NCI-H748 (cell line): Measurements from ENCODE around the gene UNK.

ENCODE experiments used
- DNase-seq: peaks from one replicate; lab custom pipeline; 2025; ENCODE audit not compliant: unreplicated experiment; lab: John Stamatoyannopoulos, UW

UNK gene

DNA sequence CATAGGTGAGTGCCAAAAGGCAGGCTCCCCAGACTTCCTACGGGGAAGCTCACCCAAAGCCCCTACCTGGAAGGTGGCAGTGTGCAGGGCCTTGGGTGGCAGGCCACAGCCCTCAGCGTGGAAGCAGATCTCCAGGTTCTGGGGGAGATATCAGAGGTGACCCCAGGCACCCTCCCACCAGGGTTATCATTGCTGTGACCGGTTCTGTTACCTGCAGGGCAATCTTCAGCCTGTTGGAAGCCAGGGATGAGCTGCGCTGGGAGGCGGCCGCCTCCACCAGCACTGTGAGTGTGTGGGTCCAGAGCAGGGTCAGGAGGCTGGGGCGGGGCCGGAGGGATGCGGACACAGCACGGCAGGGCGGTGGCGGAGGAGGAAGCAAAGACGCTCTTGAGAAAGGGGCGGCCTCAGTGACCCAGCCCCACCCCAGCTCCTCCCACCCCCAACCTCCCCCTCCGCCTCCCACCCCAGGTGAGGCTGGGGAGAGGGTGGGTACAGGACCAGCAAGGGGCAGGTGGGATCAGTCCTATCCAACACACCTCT is 46.5 kb downstream of the UNK start:
- no peak for DNase-seq

DNA sequence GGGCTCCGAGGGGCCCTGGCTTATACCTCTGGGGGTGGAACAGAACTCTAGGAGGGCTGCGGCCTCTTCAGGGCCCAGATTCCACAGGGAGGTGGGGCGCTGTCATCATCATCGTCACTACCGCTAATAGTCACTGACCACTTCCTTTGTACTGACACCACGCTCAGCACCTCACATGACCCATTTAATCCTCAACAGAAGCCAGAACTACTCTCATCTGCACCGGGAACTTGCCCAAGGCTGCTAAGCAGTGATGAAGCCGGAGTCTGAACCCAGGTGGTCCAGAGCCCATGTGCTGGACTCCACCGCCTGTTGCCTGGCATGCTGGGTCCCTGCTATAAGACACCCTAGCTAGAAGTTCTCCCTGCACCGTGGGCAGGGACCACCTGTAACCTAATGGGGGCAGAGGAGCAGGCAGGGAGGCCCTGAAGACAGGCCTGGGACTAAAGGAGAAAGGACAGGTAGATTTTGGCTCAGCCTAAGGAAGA is 47.6 kb downstream of the UNK start:
- DNase-seq: no peak

GRCh38 chr17:75832652-75833400 is 48.2 kb downstream of the UNK start:
- no peak for DNase-seq

- DNase-seq: no peak
Measured at GRCh38 chr17:75834279-75834920, 49.8 kb downstream of the UNK start.

DNA sequence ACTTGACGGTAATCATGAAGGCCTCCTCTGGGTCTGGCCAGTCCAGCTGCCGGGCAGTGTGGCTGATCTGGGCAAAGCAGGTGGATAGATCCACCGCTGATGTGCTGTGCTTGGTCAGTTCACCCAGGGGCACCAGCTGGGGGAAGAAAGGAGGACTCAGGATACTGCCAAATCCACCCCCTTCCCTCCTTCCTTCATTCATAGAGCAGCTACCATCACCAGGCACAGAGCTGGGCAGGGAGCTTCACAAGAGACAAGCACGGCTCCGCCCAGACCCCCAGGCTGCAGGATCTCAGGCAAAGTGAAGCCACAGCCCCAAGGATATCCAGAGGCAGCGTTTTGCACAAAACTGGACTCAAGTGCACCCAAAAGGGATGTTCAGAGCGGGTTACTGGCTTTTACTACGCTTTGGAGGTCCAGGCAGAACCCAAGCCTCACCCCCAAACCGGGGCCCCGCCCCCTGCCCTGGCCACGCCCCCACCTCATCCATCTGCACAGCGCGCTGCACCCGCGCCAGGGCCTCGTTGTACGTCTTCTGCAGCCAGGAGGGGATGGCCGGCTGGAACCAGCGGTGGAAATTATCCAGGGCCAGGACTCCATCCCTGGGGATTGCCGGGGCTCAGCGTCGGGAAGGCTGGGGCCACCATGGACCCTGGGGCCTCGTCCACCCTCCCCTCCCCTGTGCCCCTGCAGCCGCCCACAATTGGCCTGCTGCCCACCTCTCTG is 50.5 kb downstream of the UNK start:
- DNase-seq: no peak

DNA sequence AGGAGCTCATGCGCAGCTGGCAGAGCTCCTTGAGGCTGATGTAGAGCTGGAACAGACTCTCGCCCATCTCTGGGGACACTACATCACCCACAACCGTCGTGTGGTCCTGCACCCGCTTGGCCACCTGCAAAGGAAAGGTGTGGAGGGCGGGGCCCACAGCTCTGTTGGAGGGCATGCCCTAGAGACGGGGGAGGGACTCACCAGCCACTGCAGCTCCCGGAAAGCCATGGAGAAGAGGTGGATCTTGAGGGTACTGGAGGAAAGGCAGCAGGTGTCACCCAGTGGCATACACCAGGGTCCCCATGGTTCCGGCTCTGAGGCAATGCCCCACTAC is 51.0 kb downstream of the UNK start:
- no peak for DNase-seq

DNA sequence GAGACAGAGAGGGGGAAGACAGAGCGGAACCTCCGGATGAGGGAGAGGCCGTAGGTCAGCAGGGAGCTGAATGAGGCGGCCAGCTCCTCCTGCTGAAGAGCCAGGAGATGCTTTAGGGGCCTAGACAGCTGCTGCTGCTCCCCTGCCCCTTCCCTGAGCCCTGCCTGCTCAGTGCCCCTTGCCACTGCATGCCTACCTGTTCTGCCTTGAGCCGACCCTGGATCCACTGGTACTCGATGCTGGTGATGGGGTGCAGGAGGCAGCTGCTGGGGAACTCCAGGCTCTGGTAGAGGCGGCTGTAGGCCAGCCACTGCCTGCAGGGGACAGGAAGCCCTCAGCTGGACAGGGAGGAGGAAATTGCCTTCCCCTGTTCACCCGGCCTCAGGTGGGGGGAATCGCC is 52.0 kb downstream of the UNK start:
- DNase-seq: no peak

DNA sequence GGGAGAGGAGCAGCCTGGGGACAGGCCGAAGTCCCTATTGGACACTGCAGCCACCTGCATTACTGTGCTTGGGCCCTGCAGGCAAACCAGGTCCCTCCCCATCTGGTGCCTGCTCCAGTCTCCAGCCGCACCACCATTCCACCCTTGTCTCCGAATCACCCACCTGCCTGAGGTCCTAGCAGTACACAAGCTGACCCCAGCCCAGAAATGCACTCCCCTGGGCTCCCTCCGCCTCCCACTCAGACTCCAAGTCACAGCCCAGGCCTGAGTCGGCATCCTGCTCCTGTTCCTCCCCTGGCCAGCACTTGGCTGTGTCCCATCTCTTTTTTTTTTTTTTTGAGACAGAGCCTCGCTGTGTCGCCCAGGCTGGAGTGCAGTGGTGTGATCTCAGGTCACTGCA is 53.3 kb downstream of the UNK start:
- DNase-seq: no peak

GRCh38 chr17:75838410-75838809 is 53.8 kb downstream of the UNK start:
- no peak for DNase-seq

GRCh38 chr17:75839942-75840798 is 55.6 kb downstream of the UNK start:
- DNase-seq: no peak

DNA sequence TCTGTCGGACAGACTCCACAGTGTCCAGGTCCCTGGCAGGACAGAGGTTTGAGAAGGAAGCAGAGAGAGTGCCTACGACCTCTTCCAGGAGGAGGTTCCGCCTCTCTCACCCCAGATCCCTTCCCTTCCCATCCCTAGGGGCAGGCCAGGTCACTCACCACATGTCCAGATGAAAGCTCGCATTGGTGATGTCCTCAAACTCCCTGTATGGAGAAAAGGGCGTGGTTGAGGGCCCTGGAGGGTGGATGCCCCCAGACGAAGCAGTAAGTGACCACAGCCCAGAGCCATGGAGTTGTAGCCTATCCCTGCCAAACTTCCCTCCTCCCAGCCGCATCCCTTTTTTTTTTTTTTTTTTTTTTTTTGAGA is 56.2 kb downstream of the UNK start:
- no peak for DNase-seq

DNA sequence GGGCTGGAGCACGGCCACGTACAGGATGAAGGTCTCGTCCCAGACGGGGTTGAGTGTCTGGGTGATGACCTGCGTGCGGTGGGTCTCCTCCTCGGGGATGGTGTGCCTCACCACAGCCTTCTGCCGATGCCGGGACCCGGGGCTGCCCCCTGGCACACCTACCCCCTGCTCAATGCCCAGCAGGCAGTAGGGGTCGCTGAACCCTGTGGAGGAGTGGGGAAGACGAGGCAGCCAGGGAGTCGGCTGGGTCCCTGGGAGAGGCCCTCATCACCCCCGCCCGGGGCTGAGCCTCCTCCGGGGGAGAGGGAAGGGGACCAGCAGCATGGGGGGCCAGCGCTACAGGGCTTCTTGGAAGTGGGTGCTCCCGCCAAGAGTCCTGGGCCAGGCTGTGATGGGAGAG is 57.8 kb downstream of the UNK start:
- DNase-seq: no peak

DNA sequence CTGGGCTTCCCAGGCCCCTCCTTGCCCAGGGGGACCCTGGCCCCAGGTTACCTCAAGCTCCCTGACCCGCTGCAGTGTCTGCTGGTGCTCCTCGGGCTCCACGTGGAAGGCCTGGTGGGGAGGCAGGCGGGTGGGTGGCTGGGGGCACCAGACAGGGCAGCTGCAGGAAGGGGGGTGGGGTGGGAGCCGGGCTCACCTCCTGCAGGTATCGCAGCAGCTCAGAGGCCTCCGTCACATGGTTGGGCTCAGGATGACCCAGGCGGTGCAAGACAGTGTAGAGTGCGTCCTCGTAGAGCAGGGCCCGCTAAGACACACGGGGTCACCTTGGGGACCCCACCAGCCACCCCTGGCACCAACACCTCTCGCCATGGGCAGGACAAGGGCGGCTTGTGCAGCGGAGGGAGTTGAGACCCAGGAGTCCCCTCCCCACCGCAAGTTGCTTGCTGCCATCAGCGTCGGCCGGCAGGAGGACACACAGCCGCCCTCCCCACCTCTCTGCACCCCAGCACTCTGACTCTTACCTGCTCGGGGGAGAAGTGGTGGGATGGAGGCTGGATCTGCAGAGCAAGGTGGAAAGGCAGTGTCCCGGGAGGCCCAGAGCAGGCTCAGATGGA is 58.5 kb downstream of the UNK start:
- DNase-seq: no peak

- DNase-seq: no peak
Measured at GRCh38 chr17:75843577-75844529, 59.2 kb downstream of the UNK start, which contains the start of gene UNC13D. Gene UNC13D, minus strand, starts transcription at chr17:75844404. Its CDS starts 67 bp downstream, at chr17:75844337.

DNA sequence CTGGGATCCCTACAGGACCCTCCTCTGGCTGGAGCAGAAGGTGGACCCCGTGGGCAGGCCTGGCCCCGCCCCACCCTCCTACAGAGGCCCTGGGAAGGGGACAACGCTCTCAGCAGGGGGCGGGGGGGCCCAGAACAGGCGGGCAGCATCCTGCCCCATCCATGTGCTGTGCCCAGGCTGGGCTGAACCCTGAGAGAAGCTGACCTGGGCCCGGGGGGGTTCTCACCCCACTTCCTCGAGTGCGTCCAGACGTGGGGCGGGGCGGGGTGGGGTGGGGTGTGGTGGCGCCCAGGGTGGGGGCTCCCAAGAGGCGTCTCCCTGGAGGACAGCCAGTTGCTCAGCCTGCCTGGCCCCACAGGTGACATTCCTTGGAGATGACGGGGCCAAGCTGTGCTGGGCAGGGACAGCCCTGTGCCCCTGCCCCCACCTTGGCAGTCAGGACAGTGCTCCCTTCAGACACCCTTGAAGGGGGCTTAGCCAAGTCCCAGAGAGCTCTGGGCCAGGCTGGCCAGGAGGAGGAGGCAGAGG is 60.0 kb downstream of the UNK start:
- no peak for DNase-seq

DNA sequence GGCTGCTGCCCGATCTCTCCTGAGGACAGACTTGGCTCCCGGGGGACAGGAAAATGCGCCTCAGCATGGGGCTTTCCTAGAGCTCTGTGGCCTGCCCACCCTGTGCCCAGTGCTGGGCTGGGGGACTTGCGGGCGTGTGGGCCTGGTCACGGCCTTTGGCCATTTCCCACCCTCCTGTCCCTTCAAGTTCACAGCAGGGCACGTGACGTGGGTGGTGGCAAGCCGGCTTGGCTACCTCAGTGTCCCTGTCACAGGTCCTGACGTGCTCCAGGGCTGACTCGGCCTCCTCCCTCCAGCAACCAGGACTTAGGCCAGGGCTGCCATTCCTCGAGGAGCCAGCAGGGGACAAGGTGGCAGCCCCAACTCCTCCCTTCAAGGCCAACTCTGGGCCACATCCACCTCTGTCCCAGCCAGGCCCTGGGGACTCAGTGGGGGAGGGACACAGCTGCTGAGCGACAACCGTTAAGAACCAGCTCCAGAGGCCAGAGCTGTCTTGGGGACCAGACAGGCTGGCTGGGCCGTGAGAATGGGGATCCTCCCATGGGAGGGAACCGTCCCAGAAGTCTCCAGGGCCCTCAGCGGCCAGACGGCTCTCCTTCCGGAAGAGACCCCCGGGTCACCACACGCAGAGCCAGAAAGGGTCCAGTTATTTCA is 60.6 kb downstream of the UNK start:
- peak; percentile 12 for DNase-seq

- DNase-seq: no peak
Measured at GRCh38 chr17:75845933-75846691, 61.5 kb downstream of the UNK start.
